Retina (tissue), 1 donor: ENCODE data around the gene OXNAD1.

Experiments
- DNase-seq: peaks from one replicate; pipeline ENCODE4 v3.0.0-alpha.2; 2016

Gene OXNAD1

DNA sequence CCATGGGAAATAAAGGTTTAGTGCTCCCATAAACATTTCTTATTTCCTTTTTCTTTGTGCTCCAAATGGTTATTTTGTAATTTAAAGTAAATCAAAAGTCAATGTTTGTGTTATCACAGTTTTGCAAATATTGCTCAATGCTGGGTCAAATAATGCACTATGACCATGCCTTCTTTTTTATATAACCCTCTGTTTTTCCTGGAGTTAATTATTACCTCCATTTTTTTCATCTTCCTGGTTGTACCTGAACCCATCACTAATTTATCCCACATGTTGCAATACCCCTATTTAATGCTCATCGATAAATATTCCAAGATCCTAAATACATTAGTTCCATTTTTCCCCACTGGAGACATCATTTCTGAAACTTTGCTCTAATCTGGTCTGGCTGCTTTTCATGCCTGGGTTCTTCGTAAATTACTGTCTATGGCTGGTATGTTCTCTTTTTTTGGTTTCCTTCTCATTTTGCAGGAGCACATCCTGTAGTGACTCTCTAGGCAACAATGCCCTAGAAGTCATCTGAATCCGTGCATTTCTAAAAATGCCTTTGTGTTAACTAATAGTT is 66.4 kb downstream of the OXNAD1 start:
- no peak for DNase-seq

DNA sequence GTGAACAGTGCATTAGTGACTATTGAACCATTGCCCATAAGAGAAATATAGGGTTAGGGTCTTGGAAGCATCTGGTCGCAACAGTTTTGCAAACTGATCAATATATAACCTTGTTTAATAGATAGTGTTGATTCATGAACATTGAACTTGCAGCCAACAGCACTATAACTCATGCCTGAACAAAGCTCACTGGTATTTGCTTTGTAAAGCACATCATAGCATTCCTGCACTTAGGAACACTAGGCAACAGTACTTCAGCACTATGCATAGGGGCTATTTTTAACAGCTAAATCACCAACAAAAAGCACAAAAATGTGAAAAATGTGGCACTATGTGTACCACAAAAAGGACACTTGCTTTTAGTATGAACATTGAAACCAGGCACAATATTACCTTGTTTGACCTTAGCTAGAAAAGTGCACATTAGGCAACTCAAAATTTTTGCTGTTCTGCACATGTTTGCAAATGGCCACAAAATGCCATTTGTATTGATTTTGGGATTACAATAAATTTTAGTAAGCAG is 68.0 kb downstream of the OXNAD1 start:
- no peak for DNase-seq

DNA sequence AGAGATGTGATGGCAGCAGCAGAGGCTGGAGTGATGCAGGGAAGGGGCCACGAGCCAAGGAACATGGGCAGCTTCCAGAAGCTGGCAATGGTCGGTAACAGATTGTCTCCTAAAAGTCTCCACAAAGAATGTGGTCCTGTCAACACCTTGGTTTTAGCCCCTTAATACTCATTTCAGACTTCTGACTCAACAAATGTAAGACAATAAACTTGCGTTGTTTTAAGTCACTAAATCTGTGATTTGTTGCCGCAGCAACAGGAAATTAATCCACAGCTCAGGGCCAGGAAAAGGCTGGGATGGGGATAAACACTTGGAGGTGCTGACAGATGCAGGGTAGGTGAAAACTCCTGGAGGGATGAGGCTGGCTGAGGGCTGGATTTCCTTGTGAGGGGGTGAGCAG is 69.9 kb downstream of the OXNAD1 start:
- DNase-seq: no peak

DNA sequence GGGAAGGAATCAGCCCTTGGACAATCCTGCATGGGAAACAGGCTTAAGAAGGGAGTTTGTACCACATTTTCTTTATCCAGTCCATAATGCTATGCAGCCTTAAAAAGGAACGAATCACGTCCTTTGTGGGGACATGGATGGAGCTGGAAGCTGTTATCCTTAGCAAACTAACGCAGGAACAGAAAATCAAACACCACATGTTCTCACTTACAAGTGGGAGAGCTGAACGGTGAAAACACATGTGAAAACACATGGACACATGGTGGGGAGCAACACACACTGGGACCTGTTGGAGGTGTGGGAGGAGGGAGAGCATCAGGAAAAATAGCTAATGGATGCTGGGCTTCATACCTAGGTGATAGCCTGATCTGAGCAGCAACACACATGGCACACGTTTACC is 70.3 kb downstream of the OXNAD1 start:
- no peak for DNase-seq

DNA sequence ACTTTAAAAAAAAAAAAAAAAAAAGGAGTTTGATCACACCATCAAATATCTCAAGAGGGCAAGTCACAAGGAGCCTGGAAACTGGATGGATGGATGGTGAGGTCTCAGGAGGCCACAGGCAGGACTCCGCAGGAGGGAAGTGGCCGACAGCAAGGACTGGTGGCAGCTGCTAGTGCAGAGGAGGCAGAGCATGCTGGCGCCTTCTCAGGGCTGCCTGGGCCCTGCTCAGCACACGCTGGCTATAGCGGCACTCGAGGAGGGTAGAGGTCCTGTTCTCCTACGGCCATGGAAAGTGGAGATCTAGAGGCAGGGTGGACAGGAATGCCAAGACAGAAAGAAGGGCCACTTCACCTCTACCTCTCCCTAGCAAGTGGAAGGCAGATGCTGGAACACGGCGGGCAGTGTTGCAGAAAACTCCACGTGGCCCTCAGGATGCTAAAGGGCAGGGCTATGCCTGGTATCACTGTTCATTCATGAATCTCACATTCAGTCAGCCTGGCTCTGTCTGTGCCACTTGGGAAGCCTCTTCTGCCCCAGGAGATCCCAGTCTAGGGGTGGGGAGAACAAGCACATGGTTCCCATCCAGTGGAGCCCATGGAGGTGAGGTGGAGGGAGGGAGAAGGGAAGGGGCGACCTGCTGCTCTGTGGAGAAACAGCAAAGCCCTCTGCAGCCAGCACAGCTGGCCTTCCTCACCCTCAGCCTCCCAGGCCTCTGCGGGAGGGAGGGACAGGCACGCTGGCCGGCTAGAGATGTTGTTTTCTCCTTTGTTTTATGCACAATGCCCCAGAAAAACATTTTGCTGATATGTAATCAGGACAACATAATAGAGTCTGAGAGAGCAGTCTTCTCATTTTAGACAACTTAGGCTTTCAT is 71.0 kb downstream of the OXNAD1 start:
- peak; percentile 26 for DNase-seq

DNA sequence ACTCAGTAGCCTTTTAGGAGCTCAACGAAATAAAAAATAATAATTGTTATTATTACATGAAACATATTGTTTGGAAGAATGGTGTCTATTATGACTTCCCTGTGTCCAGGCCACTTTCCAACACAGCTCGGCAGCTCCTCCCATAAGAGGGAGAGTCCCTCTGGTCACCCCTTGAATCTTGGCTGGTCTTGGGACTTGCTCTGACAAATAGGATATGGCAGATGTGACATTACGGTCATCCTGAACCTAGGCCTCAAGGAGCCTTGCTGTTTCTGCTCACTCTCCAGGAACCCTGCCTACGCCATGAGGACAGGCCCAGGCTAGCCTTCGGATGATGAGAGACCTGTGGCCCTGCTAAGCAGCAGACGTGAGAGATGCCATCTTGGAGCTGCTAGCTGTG is 71.8 kb downstream of the OXNAD1 start:
- DNase-seq: no peak

DNA sequence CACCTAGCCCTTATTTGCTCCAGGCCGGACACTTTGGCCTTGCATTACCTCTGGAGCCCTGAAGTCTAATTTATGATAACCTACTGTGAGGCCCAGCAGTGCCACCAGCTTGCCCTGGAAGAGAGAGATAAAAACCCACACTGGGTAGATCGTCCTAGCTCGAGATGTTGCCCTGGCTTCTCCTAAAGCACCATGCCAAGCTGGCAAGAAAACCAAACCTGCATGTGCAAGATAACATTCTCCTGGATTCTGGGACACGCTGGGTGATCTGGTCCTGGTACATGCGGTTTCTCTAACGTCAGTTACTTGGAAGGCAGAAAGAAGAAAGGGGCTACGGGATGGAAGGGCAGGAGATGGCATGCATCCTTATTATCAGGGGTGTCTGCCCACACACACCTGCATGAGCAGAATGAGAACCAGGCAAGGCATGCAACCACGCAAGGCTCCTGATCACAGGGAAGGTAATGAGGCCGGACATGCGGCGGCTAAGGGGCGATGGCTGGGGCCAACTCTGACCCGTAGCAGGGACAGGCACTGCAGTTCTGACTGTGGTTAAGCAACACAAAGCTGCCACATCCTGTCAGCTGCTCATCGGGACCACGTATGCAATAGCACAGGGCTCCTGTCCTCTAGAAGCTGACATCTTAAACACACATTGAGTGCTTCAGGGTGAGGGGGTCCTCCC is 73.0 kb downstream of the OXNAD1 start:
- no peak for DNase-seq

DNA sequence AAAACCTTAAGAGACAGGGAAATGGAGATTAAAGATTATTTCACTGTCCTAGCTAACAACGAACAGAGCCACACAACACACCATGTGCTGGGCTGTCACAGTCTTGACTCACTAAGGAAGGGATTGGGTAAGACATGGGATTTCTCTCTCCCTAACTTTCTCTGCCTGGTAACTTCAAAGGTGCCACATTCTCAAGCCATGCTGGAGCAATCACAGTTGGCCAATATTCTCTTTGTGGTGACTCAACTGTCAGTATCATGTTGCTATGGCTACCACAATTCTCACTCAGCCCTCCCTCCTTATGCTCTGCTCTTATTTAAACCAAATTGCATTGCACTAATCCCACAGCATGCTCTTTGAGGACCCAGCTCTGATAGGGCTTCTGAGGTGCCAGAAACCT is 74.0 kb downstream of the OXNAD1 start:
- no peak for DNase-seq

DNA sequence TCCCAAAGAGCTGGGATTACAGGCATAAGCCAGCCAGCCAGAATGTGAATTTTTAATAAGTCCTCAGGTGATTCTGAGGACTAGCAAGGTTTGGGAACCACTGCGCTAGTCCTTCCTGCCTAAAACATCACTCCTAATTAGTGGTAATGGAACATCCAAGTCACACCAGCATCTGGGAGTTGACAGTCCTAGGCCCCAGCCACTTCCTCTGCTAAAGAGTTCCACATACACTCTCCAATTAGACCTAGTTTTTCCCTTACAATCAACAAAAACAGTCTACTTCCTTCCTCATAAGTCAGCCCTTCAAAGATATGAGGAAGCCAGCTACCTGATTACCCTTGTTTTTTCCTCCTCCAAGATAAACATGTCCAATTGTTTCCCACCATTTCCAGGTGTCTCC is 78.1 kb downstream of the OXNAD1 start:
- no peak for DNase-seq

DNA sequence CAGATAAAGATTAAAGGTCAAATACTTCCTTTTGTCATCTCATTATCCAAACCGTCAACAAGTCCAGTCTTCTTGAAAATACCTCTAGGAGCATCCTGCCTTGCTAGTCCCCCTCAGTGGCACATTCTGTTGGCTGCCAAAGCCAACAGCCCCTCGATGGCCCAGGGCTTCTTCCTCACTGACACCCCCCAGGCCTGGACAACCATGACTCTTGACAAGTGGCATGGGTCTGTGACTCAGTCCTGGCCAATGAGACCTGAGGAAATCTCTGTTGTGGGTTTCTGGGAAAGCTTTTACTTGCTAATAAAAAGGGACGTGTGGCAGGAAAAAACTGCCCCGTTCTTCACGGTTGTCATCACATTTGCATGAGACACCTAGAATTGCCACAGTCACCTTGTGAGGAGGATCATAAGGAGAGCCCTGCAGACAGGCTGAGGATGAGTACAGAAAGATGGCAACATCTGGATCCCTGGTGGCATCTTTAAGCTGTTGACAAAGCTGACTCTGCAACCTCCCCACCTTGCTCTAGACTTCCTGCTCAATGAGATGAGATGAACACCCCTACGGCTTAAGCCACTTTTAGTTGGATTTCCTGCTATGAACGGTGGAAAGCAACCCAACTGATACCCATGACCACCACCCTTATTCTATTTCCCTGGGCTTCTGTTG is 81.5 kb downstream of the OXNAD1 start:
- DNase-seq: no peak

DNA sequence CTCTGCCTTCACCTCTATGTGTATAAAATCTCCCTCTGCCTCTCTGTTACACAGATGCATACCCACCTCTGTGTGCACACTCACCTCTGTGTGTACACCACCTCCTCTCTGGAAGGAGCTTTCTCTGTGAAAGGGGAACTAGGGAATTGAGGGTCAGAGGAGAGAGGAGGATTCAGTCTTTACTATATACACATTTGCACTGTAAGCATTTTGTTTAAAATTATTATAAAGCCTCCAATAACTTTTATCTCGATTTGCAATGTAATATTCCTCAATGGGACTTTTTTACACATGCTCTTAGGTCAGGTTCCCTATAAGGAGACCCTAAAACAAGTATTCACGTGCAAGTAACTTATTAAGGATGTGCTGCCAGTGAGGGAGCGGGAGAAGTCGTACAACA is 82.5 kb downstream of the OXNAD1 start:
- DNase-seq: no peak

DNA sequence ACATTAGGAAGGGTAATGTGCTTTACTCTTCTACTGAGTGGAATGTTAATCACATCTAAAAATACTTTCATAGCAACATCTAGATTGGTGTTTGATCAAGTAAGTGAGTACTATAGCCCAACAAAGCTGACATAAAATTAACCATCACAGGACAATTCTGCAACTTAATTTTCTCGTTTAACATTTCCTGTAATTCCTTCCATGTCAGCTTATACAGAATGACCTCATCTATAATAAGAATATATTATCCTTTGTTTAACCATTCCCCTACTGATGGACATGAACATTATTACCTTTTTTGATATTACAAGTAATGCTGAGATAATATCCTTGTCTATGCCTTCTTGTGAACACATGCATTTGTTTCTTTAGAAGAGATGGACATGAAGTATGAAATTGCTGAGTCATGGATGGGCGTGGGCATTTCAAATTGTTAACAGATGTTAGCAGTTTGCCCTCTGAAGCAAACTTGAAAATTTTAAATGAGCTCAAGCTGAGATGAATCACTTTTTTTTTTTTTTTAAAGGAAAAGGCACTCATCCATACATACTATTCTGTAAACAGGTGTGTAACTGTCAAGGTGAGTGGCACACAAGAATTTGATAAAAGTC is 85.1 kb downstream of the OXNAD1 start:
- no peak for DNase-seq

DNA sequence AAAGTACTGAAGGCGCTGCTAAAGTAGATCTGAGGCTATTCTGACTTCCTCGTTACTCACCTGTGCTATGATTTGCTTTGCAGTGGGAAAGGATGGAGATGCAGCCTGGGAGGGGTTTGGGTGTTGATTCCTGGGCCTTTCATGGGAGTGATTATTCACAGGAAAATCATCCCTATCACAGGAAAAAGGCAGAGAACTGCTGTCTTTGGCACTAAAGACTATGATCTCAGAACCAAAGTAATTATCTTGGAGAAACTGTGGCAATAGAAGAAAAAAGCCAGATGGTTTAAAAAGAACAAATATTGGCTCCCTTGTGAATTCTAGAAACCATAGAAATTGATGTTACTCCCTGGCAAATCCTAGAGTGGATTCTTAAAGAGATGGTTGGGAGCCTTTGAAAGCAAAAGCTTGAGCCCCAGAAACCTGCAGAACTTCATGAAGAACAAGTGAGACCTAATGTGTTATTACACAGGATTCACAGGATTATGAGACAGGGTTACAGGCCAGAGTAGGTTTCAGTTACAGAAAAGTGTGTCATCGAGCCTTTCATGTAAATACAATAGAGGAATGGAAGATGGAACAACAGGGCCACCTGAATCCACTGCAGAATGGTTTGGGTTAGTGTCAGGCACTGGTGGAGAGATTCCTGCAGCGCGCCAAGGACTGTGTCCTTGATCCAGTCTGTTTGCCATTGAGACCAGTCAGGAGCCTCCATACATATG is 85.7 kb downstream of the OXNAD1 start:
- DNase-seq: no peak

DNA sequence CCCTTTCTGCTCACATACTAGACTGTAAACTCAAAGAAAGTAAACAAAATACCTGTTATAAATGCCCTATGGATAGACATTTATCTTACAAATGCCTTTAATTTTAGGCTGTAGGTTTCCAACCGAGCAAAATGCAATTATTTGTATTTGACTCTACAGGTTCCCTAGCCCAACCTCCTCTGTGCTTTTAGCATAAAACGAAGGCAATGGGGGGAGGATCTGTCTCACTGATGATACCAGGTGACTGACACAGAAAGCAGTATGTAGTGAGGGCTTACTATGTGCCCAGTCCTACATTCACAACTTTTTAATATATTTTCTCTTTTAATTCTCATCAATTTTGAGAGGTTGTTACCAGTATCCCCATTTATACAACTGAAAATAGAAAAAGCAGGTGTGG is 87.4 kb downstream of the OXNAD1 start:
- no peak for DNase-seq

DNA sequence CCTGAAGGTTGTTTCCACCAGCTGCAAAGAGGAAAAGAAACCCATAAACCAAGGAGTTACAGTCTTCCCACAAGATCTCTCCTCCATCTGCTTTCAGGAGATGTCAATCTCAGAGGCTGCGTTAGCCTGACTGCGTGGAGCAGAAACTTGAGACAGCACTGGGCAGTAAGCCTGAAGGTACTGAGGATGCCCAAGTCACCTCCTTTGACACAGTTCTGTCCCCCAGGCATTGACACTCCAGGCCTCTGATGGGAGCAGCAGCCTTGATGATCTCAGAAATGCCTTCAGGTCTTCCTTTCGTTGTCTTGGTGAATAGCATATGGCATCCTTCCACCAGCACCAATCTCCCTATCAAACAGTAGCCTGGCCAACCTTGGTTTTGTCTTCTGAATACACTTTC is 89.3 kb downstream of the OXNAD1 start:
- DNase-seq: no peak
